Neuronal stem cell (in vitro differentiated cells): ENCODE results near the gene NT5E.

ENCODE experiments used
- DNase-seq: peaks from one replicate; pipeline ENCODE4 v3.0.0-alpha.2; 2013; ENCODE audit warnings: low spot score
- H2AFZ ChIP-seq: one replicate; pipeline ENCODE4 v1.6.1; 2013; ENCODE audit warnings: mild to moderate bottlenecking, low read length, inconsistent platforms
- H2AK5ac ChIP-seq: 2 replicates; pipeline ENCODE4 v1.6.1; 2013; ENCODE audit warnings: low read depth, mild to moderate bottlenecking, inconsistent platforms, low read length, moderate library complexity, mixed read lengths
- H2BK120ac ChIP-seq: 2 replicates; pipeline ENCODE4 v1.6.1; 2013; ENCODE audit warnings: low read depth, mild to moderate bottlenecking, inconsistent platforms, low read length, moderate library complexity, mixed read lengths
- H2BK12ac ChIP-seq: one replicate; pipeline ENCODE4 v1.6.1; 2013; ENCODE audit warnings: low read length, inconsistent platforms
- H2BK15ac ChIP-seq: 2 replicates; pipeline ENCODE4 v1.6.1; 2013; ENCODE audit warnings: mild to moderate bottlenecking, low read length, inconsistent platforms, mixed read lengths
- H2BK5ac ChIP-seq: one replicate; pipeline ENCODE4 v1.6.1; 2013; ENCODE audit warnings: inconsistent platforms, mild to moderate bottlenecking, low read length, moderate library complexity
- H3K14ac ChIP-seq: one replicate; pipeline ENCODE4 v1.6.1; 2013; ENCODE audit warnings: low read length, inconsistent platforms
- H3K18ac ChIP-seq: 2 replicates; pipeline ENCODE4 v1.6.1; 2013; ENCODE audit warnings: low read length, inconsistent platforms
- H3K23ac ChIP-seq: 2 replicates; pipeline ENCODE4 v1.6.1; 2013; ENCODE audit warnings: low read depth, mild to moderate bottlenecking, mixed read lengths, low read length, inconsistent platforms; ENCODE audit not compliant: poor library complexity
- H3K27ac ChIP-seq: replicated peaks from 3 replicates; pipeline ENCODE4 v1.5.1; 2013; ENCODE audit warnings: low read length, inconsistent platforms
- H3K27me3 ChIP-seq, 3 experiments: 2 replicates each; pipeline ENCODE4 v1.6.1; 2013; ENCODE audit warnings: low read length in 3 of 3, mild to moderate bottlenecking in 2 of 3, inconsistent platforms in 1 of 3, low read depth in 1 of 3, mixed read lengths in 1 of 3, moderate library complexity in 1 of 3; ENCODE audit not compliant: control insufficient read depth in 3 of 3, insufficient read depth in 3 of 3
- H3K36me3 ChIP-seq, 2 donors: replicated peaks in 1 of 2; 2 replicates each; pipeline ENCODE4 v1.6.1; 2013; ENCODE audit warnings: low read length in 2 of 2; ENCODE audit not compliant: control insufficient read depth in 2 of 2, insufficient read depth in 2 of 2
- H3K4ac ChIP-seq: 2 replicates; pipeline ENCODE4 v1.6.1; 2013; ENCODE audit warnings: inconsistent platforms, mild to moderate bottlenecking, low read length, moderate library complexity
- H3K4me1 ChIP-seq, 2 donors: 1 replicate in 1 of 2; 2 replicates in 1 of 2; pipeline ENCODE4 v1.6.1; 2013; ENCODE audit warnings: low read length in 2 of 2, low read depth in 1 of 2; ENCODE audit not compliant: control insufficient read depth in 2 of 2, insufficient read depth in 1 of 2
- H3K4me2 ChIP-seq: one replicate; pipeline ENCODE4 v1.6.1; 2013; ENCODE audit warnings: mild to moderate bottlenecking, low read length, inconsistent platforms; ENCODE audit not compliant: insufficient read depth, poor library complexity, severe bottlenecking
- H3K4me3 ChIP-seq, 2 donors: 2 replicates each; pipeline ENCODE4 v1.5.1; 2013; ENCODE audit warnings: low read length in 2 of 2, mild to moderate bottlenecking in 2 of 2, inconsistent platforms in 1 of 2, moderate library complexity in 1 of 2
- H3K79me1 ChIP-seq: one replicate; pipeline ENCODE4 v1.6.1; 2013; ENCODE audit warnings: low read depth, mild to moderate bottlenecking, inconsistent platforms, low read length, moderate library complexity
- H3K9ac ChIP-seq: one replicate; pipeline ENCODE4 v1.6.1; 2013; ENCODE audit warnings: mild to moderate bottlenecking, low read depth, low read length, inconsistent platforms; ENCODE audit not compliant: poor library complexity
- H3K9me3 ChIP-seq, 2 donors: replicated peaks in 1 of 2; 2 replicates each; pipeline versions ENCODE3 to v1.6.1; 2013; ENCODE audit warnings: low read length in 2 of 2, mild to moderate bottlenecking in 2 of 2, inconsistent platforms in 1 of 2, low read depth in 1 of 2, mixed read lengths in 1 of 2, moderate library complexity in 1 of 2; ENCODE audit not compliant: control insufficient read depth in 2 of 2, insufficient read depth in 1 of 2
- H4K8ac ChIP-seq: one replicate; pipeline ENCODE4 v1.6.1; 2013; ENCODE audit warnings: low read depth, mild to moderate bottlenecking, inconsistent platforms, low read length, moderate library complexity
- H4K91ac ChIP-seq: one replicate; pipeline ENCODE4 v1.6.1; 2013; ENCODE audit warnings: low read length, low read depth, mild to moderate bottlenecking, inconsistent platforms; ENCODE audit not compliant: poor library complexity
- WGBS, 2 donors: extraction: QIAGEN DNeasy Blood & Tissue Kit; methylation state at CpG; one replicate each; pipeline ENCODE4 v1.1.7; 2013; ENCODE audit warnings: missing lambda C conversion rate in 2 of 2, mixed read lengths in 1 of 2; ENCODE audit not compliant: insufficient read length in 2 of 2, insufficient replicate concordance in 1 of 2; ENCODE audit errors: extremely low coverage in 2 of 2; 5-methylcytosine and 5-hydroxymethylcytosine counted together

Gene NT5E

DNA sequence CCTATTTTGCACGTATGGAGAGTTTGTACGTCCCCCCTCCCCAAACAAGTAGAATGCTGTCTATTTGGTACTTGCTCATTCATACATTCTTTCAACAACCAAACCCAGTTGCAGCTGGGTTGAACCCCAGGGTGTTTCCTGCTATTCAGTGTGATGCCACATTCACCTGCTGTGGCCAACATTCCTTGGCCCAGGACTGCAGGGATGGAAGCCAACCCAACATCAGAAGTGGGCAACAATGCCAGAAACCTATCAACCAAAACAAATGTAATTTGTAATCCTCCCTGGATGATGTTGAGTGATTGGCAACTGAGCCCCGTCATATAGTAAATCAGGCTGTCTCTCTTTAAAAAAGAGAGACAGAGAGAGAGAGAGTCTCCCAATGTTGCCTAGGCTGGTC lies 8.9 kb downstream of the NT5E start:
- Histone ChIP-seq H4K91ac (no peak overlapping the region), H4K8ac (no peak overlapping the region), H2BK15ac (no peak overlapping the region), H3K27me3 (peaks cover 0 to 9% (median 0%) of the 10 kb centered on the region in 3 experiments), H3K14ac (no peak overlapping the region), H3K9me3 (no peaks in the 10 kb centered on the region), H3K27ac (no peak overlapping the region), H3K36me3 (no peaks in the 10 kb centered on the region), H2BK5ac (no peak overlapping the region), H3K9ac (no peak overlapping the region), H3K23ac (no peak overlapping the region), H2BK120ac (no peak overlapping the region), H3K4me2 (no peak overlapping the region), H2AK5ac (no peak overlapping the region), H3K79me1 (no peaks in the 10 kb centered on the region), H3K4ac (no peak overlapping the region), H2AFZ (no peak overlapping the region), H3K4me3 (no peak overlapping the region), H2BK12ac (no peak overlapping the region), H3K4me1 (no peaks in the 10 kb centered on the region), H3K18ac (no peak overlapping the region)
- no peak for DNase-seq
- no CpG with 5 or more reads among the region's 3 CpGs for whole genome bisulfite sequencing, 2 donors

DNA sequence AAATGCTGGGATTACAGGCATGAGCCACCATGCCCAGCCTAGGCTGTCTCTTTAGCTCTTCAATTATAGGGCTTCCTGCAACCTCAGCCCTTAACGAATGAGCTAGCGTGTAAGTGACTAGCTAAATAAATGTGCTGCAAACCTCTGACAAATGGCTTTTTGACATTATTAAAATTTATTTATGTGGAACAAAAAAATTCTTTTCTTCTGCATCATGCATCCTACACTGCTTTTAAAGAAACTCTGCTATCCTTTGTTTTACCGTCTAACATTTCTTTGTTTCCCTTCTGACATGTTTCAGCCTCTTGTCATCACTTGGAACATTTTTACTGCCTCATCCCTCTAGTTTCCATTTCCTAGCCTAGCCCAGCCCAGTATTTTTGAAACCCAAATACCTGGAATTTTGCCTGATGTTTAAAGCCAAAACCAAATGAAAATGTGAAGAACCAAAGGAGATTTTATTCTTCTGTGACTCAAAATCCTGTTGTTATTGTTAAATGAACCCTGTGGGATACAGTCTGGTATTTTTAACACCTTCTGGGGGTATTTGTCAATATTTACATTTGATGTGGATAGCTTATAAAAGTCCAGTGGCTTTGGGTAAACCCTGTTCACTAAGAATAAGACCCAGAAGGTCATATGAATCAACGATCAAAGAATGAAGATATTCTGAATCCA lies 9.5 kb downstream of the NT5E start:
- H3K4me3 ChIP-seq, result no peak overlapping the region
- no peaks in the 10 kb centered on the region for H3K4me1 ChIP-seq
- no peak for DNase-seq
- no peak overlapping the region for H2BK15ac ChIP-seq
- H2BK120ac ChIP-seq, result no peak overlapping the region
- H3K4me2 ChIP-seq, result no peak overlapping the region
- no peak overlapping the region for H3K18ac ChIP-seq
- peaks cover 0 to 9% (median 0%) of the 10 kb centered on the region in 3 experiments for H3K27me3 ChIP-seq
- H2AFZ ChIP-seq, result no peak overlapping the region
- no peak overlapping the region for H2AK5ac ChIP-seq
- H3K27ac ChIP-seq, result no peak overlapping the region
- H3K36me3 ChIP-seq, result no peaks in the 10 kb centered on the region
- H3K9ac ChIP-seq, result no peak overlapping the region
- no peak overlapping the region for H2BK5ac ChIP-seq
- no peak overlapping the region for H4K8ac ChIP-seq
- H4K91ac ChIP-seq, result no peak overlapping the region
- H3K4ac ChIP-seq, result no peak overlapping the region
- no peaks in the 10 kb centered on the region for H3K9me3 ChIP-seq
- H3K14ac ChIP-seq, result no peak overlapping the region
- no peaks in the 10 kb centered on the region for H3K79me1 ChIP-seq
- WGBS, 2 donors, result no CpG with 5 or more reads among the region's 4 CpGs
- H2BK12ac ChIP-seq, result no peak overlapping the region
- H3K23ac ChIP-seq, result no peak overlapping the region

DNA sequence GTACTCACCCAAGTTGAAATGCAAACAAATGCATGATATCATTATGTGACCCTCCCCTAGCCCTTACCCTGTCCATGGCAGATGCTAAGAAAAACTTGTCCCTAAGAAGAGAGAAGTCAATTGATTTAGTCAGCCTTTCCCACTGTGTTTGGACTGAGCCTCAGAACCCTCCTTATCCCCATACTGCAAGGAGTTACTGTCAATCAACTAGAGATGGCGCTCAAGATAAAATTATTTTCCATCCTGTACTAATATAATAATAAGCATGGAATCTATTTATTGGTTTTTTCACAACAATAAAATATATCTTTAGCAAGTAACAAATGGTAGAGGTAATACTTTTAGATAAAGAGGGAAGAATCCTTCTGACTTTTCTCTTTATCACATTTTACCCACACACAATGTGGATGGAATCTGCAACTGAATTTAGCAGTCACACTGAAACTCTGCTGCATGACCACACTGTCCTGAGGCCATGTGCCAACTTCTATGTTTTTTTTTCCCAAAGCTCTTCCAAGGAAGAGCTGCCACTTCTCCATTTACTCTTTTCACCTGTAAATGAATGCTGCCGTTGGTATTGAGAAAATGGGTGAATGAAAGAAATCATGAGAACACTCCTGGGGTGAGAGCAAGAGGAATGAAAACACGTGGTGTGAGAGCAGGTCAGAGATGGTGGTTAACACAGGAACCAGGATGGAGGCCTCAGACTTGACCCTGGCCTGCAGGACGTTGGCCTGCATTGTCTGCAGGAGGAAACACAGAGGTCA lies 10.5 kb downstream of the NT5E start:
- Histone ChIP-seq H3K27ac (no peak overlapping the region), H3K14ac (no peak overlapping the region), H3K18ac (no peak overlapping the region), H3K9ac (no peak overlapping the region), H4K91ac (no peak overlapping the region), H3K9me3 (no peaks in the 10 kb centered on the region), H3K4me1 (no peaks in the 10 kb centered on the region), H3K4ac (no peak overlapping the region), H3K79me1 (no peaks in the 10 kb centered on the region), H2BK15ac (no peak overlapping the region), H3K4me2 (no peak overlapping the region), H3K36me3 (no peaks in the 10 kb centered on the region), H2BK12ac (no peak overlapping the region), H4K8ac (no peak overlapping the region), H3K27me3 (no peaks in the 10 kb centered on the region), H2BK5ac (no peak overlapping the region), H3K23ac (no peak overlapping the region), H2AK5ac (no peak overlapping the region), H2AFZ (no peak overlapping the region), H2BK120ac (no peak overlapping the region), H3K4me3 (no peak overlapping the region)
- DNase-seq, result no peak
- no CpG with 5 or more reads among the region's 4 CpGs for WGBS, 2 donors

DNA sequence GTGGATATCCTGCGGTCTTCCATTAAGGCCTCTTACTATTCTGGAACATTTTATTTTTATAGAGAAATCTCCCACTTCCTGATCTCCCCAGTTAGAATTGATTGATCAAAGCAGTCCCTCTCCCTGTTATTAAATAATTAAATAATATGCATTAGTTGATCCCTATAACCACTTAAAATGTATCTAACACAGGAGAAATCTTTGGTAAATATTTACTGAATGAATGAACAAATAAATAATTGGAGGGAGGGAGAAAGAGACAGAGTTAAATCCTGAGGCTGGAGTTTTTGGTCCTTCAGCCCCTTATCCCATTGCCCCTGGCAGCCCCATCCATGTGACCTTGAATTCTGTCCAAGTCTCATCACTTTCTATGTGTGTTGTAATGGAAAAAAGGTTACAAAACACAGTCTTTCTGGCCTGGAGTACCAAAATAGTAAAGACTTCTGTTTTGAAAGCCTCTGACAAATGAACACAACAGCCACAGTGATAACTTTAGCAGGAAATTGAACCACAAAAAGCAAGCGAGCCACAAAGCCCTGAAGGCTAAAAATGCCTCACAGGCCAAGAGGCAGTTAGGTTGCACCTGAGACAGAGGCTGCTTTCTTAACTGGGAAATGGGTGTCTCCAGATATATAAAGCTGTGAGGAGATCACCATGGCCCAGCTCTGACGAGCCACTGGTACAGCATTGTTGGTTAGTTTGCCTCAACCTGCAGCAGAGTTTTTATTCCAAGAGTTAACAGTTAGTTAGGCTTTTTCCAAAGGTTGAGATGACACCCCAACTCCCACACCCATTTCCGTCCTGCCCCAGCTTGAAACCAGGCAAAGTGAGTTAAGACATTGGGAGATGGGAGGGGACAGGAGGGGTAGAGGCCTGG lies 11.3 kb downstream of the NT5E start:
- Histone ChIP-seq H3K4me3 (no peak overlapping the region), H4K91ac (no peak overlapping the region), H3K23ac (no peak overlapping the region), H3K27me3 (no peaks in the 10 kb centered on the region), H3K27ac (no peak overlapping the region), H2AFZ (no peak overlapping the region), H4K8ac (no peak overlapping the region), H2BK5ac (no peak overlapping the region), H2AK5ac (no peak overlapping the region), H3K36me3 (no peaks in the 10 kb centered on the region), H3K9me3 (no peaks in the 10 kb centered on the region), H2BK15ac (no peak overlapping the region), H3K79me1 (no peaks in the 10 kb centered on the region), H3K18ac (no peak overlapping the region), H3K9ac (no peak overlapping the region), H3K4me2 (no peak overlapping the region), H3K4me1 (no peaks in the 10 kb centered on the region), H2BK120ac (no peak overlapping the region), H3K4ac (no peak overlapping the region), H2BK12ac (no peak overlapping the region), H3K14ac (no peak overlapping the region)
- DNase-seq, result no peak
- no CpG with 5 or more reads among the region's 4 CpGs for WGBS, 2 donors
